Naive B cell (primary cell): ENCODE measurements around the gene SMAD7. TPM values are rescaled to one million over a fixed set of nuclear protein-coding genes. Genes with fewer than 3 reads are reported as not detected.

ENCODE experiments used
- ATAC-seq, 2 donors: fragments of 150-1000 bp; cut with Tn5 transposase; 2 replicates each; pipeline ENCODE4 v1.10.0; 2021; ENCODE audit warnings: low read depth in 2 of 2, mild to moderate bottlenecking in 2 of 2, moderate library complexity in 2 of 2
- DNase-seq: peaks from one replicate; pipeline ENCODE4 v3.0.0; 2022
- H3K27ac Mint-ChIP-seq, 6 donors: one replicate each; pipeline ENCODE4 v1.8.0; 2020 to 2022; ENCODE audit warnings: mild to moderate bottlenecking in 6 of 6, mixed read lengths in 6 of 6, moderate library complexity in 5 of 6, inconsistent platforms in 2 of 6
- H3K27me3 Mint-ChIP-seq, 3 donors: one replicate each; pipeline ENCODE4 v1.8.0; 2021 to 2022; ENCODE audit warnings: mixed read lengths in 3 of 3, mild to moderate bottlenecking in 1 of 3
- H3K36me3 Mint-ChIP-seq, 2 donors: one replicate each; pipeline ENCODE4 v1.8.0; 2020 to 2022; ENCODE audit warnings: mixed read lengths in 2 of 2, inconsistent platforms in 1 of 2, mild to moderate bottlenecking in 1 of 2
- H3K4me1 Mint-ChIP-seq, 3 donors: one replicate each; pipeline ENCODE4 v1.8.0; 2020 to 2022; ENCODE audit warnings: mixed read lengths in 3 of 3, inconsistent platforms in 1 of 3, mild to moderate bottlenecking in 1 of 3, moderate library complexity in 1 of 3
- H3K4me3 Mint-ChIP-seq, 8 donors: one replicate each; pipeline ENCODE4 v1.8.0; 2020 to 2022; ENCODE audit warnings: mild to moderate bottlenecking in 8 of 8, mixed read lengths in 8 of 8, moderate library complexity in 8 of 8, inconsistent platforms in 2 of 8
- H3K9me3 Mint-ChIP-seq, 7 donors: one replicate each; pipeline ENCODE4 v1.8.0; 2020 to 2022; ENCODE audit warnings: mixed read lengths in 7 of 7, mild to moderate bottlenecking in 5 of 7, inconsistent platforms in 2 of 7, moderate library complexity in 1 of 7
- polyA plus RNA-seq, 6 donors: library from polyadenylated mRNA; unstranded; fragments of 300-500 nt; fragmentation: Illumina TruSeq; gene quantifications; one replicate each; pipeline ENCODE4 v1.2.3, GENCODE V29; 2021; ENCODE audit warnings: low read depth in 6 of 6

The SMAD7 gene
- polyA plus RNA-seq, 6 donors from 2014 or later, result 0.47 to 3.7 (median 1.6) TPM

DNA sequence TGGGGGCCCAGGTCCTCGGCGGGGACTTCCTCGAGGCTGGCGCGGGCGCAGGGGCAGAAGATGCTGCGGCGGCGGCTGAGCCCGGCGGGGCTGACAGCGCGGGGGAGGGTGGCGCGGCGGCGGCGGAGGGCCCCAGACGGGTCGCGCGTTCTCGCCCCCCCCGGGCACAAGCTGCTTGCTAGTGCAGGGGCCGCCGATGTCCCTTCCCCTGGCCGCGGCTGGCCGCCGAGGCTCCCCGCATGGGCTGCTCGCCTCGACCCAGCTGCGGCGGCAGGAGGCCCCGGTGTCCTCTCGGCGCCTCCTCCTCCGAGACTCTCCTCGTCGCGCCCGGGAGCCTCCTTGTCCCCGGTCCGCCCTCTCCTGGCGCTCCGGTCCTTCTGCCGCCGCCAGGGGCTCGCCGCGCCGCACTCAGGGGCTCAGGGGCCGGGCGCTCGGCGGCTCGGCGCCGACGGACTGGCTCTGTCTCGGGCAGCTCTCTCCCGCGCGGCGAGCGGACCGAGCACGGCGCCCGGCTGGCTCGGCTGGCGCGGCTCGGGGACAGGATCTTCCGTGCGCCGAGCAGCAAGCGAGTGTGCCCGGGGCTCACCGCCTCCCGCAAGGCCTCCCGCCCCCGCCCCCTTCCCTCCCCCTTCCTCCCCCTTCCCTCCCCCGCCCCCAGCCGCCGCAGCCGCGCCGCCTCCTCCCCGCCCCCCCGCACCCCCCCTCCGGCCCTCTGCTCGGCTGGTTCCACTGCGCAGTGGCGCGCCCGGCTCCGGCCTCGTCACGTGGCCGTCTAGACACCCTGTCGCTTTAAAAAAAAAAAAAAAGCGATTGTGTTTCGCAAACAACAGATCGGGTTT lies 902 bp upstream of the SMAD7 start:
- peak overlapping the region; percentile 97 to 100 (median 100) for H3K27ac Mint-ChIP-seq
- peaks cover 29 to 44% (median 32%) of the 10 kb centered on the region in 3 donors for H3K4me1 Mint-ChIP-seq
- H3K36me3 Mint-ChIP-seq, result no peaks in the 10 kb centered on the region
- peak; percentile 44 to 48 for ATAC-seq
- no peaks in the 10 kb centered on the region for H3K9me3 Mint-ChIP-seq
- no peaks in the 10 kb centered on the region for H3K27me3 Mint-ChIP-seq
- H3K4me3 Mint-ChIP-seq, result peak overlapping the region; percentile 95 to 98 (median 96)
- peak; percentile 73 for DNase-seq

DNA sequence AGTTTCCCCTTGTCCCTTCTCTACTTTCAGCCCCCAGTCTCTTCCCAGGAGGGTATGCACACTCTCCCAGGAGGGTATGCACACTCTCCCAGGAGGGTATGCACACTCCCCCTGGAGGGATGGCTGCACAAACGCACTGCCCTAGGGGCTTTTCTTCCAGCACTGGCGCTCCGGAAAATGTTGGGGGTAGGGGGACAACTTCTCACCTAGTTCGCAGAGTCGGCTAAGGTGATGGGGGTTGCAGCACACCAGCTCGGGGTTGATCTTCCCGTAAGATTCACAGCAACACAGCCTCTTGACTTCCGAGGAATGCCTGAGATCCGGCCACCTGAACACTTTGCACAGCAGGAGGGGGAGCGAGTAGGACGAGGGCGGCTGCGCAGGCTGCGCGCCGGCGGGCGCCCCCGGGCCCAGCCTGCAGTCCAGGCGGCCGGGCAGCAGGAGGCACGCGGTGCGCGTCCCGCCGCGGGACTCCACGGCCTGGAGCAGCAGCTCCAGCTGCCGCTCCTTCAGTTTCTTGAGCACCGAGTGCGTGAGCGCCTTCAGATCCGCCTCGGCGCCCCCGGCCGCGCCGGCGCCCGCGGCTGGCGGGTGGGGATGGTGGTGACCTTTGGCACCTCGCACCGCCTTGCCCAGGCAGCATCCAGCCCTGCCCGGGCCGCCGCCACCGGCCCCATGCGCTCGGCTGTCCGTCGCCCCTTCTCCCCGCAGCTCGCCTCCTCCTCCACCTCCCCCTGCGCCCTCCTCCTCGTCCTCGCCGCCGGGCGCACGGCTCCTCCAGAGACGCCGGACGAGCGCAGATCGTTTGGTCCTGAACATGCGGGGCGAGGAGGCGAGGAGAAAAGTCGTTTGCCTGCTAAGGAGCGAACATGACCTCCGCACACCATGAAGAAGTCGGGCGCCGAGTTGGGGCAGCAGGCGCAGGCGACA lies 894 bp downstream of the SMAD7 start:
- Mint-ChIP-seq H3K4me3 (peak overlapping the region; percentile 89 to 97 (median 94)), H3K36me3 (no peaks in the 10 kb centered on the region), H3K27ac (peak overlapping the region; percentile 88 to 100 (median 93)), H3K4me1 (peaks cover 32 to 48% (median 37%) of the 10 kb centered on the region in 3 donors), H3K9me3 (no peaks in the 10 kb centered on the region), H3K27me3 (no peaks in the 10 kb centered on the region)
- DNase-seq (peak; percentile 35), ATAC-seq (no peak)

DNA sequence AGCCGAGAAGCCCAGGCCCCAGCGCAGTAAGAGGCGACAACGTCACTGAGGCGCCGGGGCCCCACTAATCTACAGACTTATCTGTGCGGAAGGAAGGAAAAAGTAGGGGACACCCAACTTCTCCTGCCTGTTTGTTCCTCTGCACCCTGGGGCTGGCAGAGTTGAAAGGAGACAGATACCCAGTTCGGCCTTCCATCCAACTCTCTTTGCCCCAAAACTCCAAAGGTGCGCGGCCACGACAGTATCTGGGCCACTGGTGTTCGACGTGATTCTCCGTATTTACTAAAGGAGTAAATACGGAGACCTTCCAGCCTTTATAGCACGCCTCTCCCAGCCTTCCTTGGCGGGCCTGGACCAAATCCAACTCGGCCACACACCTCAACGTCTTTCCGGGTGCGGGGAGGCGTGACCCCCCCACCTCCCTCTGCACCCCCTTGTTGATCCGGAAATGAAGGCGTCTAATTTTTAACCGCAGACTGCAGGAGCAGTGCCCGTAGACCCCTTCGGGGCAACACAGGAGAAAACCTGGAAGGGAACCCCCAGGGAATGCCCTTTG lies 1.6 kb downstream of the SMAD7 start:
- DNase-seq (peak; percentile 50), ATAC-seq (peak; percentile 7 to 10)
- Mint-ChIP-seq H3K27ac (peak overlapping the region; percentile 82 to 100 (median 94)), H3K27me3 (no peaks in the 10 kb centered on the region), H3K9me3 (no peaks in the 10 kb centered on the region), H3K4me3 (peak overlapping the region; percentile 89 to 97 (median 94)), H3K4me1 (peaks cover 32 to 53% (median 37%) of the 10 kb centered on the region in 3 donors), H3K36me3 (no peaks in the 10 kb centered on the region)

DNA sequence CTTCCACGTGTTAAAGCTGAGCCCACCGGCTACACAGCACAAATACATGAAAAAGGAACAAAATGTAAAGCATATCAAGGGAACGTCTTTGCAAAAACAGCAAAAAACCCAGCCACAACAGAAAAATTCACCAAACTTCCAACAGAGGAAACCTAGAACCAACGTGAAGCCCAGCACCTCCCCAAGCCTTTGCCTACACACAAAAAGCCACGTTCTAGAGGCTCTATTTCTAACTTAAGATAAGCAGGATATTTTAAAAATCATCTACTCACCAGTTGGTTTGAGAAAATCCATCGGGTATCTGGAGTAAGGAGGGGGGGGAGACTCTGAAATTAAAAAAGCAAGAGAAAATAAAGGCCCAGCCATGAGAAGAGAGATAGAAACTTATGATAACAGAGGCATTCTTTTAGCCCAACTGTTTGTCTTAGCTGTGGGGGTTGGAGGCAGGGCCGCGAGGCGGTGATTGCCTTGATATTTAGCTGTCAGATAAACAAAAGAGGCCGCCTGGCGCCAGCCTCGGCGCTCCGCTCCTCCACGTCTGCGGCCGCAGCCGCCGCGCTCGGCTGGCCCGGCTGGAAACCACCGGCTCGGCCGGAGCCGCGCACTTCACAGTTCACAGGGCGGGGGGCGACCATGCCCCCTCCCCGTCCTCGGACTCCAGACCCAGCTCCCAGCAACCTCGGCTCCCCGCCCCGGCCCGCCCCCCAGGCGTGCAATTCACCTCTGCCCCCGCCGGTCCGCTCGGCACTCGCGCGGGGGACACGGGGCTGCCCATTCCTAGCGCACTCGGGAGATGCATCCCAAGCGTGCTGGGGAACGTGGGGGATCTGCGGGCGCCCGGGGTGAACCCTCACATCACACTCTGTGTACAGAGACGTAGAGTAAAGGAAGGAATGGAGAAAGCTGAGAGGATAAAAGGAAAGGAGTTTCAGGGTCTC lies 2.4 kb downstream of the SMAD7 start:
- Mint-ChIP-seq H3K27me3 (no peaks in the 10 kb centered on the region), H3K4me3 (peak overlapping the region; percentile 89 to 97 (median 94)), H3K4me1 (peaks cover 33 to 54% (median 37%) of the 10 kb centered on the region in 3 donors), H3K36me3 (no peaks in the 10 kb centered on the region), H3K27ac (peak overlapping the region; percentile 82 to 100 (median 94)), H3K9me3 (no peaks in the 10 kb centered on the region)
- peak; percentile 72 for DNase-seq
- peak; percentile 40 to 42 for ATAC-seq

DNA sequence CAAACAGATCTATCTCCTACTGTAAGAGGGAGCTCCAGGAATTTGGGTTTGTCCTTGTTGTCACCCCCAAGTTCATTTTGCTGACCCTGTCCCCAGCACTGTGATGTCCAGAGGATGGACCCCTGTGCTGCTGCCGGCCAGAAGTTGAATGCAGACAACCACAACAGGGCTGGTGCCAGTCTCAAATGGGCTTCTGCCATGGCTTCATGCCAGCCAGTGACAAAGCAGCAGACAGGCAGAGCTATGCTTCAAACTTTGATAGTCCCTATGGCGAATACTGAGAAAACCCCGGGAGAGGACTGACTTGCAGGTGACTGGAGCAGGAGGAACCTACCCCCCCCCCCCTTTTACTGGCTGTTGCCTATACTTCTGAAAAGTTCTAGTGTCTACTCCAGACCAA lies 3.2 kb downstream of the SMAD7 start:
- Mint-ChIP-seq H3K4me1 (peaks cover 33 to 52% (median 36%) of the 10 kb centered on the region in 3 donors), H3K9me3 (no peaks in the 10 kb centered on the region), H3K27ac (peak overlapping the region in 5 of 6 donors; percentile 53 to 100 (median 82)), H3K27me3 (no peaks in the 10 kb centered on the region), H3K36me3 (no peaks in the 10 kb centered on the region), H3K4me3 (peak overlapping the region; percentile 83 to 97 (median 93))
- DNase-seq (no peak), ATAC-seq (no peak)

DNA sequence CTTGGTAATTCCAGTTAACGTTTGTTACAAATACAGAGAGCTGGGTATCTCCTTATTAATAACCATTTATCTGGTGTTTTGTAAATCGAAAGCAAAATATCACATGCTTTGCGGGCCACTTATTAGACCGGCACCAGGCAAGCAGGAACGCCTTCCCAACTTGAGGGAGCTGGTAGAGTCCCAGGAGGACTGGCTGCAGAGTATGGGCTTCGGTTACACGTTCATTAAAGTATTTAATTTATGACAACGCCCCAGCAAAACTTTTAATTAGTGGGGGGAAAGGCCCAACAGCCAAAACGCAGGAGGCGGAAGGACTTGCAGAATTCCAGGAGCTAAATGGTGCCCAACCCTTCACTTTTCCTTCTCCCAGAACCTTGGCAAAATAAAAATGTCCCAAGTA lies 3.7 kb downstream of the SMAD7 start:
- Mint-ChIP-seq H3K27ac (peak overlapping the region in 4 of 6 donors; percentile 56 to 100 (median 80)), H3K36me3 (no peaks in the 10 kb centered on the region), H3K4me1 (peaks cover 31 to 57% (median 33%) of the 10 kb centered on the region in 3 donors), H3K27me3 (no peaks in the 10 kb centered on the region), H3K4me3 (peak overlapping the region in 6 of 8 donors; percentile 37 to 97 (median 68)), H3K9me3 (no peaks in the 10 kb centered on the region)
- ATAC-seq (no peak), DNase-seq (no peak)

DNA sequence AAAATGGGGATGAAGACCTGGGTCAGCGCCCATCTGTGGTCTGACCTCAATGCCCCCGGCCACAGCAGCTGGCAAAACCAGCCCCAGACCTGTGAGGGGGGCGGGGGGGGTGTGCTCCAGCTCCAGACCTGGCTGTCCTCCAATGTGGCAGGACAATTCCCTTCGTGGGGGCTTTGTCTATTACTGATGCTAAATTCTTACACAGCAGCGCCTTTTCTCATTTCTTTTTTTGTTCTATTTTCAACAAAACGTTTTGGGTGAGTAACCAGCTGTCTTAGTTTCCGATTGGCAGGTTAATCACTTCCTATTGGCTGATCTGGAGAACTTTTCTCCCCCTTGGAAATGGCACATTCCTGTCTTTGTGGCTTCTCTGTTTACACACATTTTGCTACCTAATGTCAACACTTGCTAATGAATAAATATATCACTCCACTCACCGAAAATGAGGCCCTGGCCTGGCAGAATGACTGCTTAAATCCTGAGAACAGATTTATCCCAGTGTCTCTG lies 4.4 kb downstream of the SMAD7 start:
- DNase-seq (no peak), ATAC-seq (no peak)
- H3K4me1 Mint-ChIP-seq, result peaks cover 30 to 62% (median 34%) of the 10 kb centered on the region in 3 donors
- no peaks in the 10 kb centered on the region for H3K27me3 Mint-ChIP-seq
- peak overlapping the region in 2 of 8 donors; percentile 51 to 95 for H3K4me3 Mint-ChIP-seq
- no peaks in the 10 kb centered on the region for H3K36me3 Mint-ChIP-seq
- peak overlapping the region in 3 of 6 donors; percentile 11 to 100 (median 37) for H3K27ac Mint-ChIP-seq
- no peaks in the 10 kb centered on the region for H3K9me3 Mint-ChIP-seq

DNA sequence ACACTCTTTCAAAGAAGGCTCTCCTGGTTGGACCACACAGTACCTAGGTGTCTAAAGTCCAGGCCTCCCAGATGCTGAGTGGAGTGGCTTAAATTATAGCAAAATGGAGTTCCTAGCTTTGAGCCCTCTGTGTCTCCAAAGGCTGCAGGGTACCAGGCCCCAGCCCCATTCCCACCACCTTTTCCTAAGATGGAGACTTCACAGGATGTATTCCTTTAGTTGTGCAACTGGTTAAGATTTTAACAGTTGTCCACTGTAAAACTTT lies 4.9 kb downstream of the SMAD7 start:
- peak overlapping the region in 4 of 6 donors; percentile 11 to 53 (median 26) for H3K27ac Mint-ChIP-seq
- no peaks in the 10 kb centered on the region for H3K9me3 Mint-ChIP-seq
- ATAC-seq (no peak), DNase-seq (no peak)
- H3K36me3 Mint-ChIP-seq, result no peaks in the 10 kb centered on the region
- no peaks in the 10 kb centered on the region for H3K27me3 Mint-ChIP-seq
- peak overlapping the region in 1 of 8 donors; percentile 95 for H3K4me3 Mint-ChIP-seq
- H3K4me1 Mint-ChIP-seq, result peaks cover 35 to 65% (median 39%) of the 10 kb centered on the region in 3 donors

DNA sequence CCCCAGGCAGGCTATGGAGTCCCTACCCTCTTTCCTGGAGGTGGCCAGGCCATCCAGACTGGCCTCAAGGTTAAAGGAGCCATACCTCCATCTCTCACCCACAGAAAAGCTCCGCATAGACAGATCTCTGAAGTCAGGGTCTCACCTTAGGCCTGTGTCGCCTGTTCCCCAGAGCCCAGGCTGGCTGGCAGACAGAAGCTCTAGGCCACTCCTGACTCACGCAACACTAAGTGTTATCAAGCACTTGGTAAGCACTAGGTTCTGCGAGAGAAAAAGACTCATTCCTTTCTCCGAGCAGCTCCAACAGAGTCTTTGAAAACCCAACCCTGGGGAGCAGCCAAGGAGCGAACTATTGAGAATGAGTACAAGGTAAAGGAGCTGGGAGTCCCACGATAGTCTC lies 6.1 kb downstream of the SMAD7 start:
- Mint-ChIP-seq H3K27ac (peak overlapping the region in 2 of 6 donors; percentile 53 to 70), H3K4me3 (no peak overlapping the region), H3K27me3 (no peaks in the 10 kb centered on the region), H3K4me1 (peaks cover 42 to 77% (median 46%) of the 10 kb centered on the region in 3 donors), H3K36me3 (no peaks in the 10 kb centered on the region), H3K9me3 (no peaks in the 10 kb centered on the region)
- DNase-seq (no peak), ATAC-seq (no peak)

DNA sequence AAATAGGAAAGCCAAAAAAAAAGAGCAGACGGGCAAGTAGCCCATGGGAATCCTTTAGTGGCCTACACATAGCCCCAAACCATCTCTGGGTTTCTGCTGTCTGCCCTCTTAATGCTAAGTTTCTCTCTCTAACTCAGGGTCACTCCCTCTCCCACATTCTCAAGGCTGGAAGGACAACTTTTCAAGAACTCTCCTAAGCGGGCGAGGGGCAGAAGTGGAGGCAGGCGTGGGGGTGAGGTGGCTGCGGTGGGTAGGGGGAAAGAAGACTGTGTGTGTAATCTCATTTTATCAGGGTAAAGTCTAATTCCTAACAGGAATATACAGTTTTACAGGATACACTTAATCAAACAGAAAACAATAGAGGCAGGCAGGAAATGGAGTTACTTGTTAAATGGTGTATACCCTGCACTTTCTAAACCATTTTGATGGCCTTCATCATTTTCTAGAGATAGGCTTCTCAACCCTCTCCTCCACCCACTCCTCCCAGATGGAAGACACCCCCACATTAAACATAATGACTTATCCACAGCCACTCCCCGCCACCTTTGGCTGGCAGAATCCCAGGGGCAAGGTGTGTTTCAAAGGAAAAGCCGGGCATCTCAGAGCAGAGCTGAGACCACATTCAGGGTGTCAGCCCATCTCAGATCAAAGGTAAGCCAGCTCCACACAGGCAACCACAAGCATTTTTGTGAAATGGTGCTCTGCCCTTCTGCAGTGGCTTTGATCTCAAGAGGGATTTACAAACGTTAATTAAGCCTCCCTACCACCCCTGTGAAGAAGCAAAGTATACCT lies 6.8 kb downstream of the SMAD7 start:
- H3K4me3 Mint-ChIP-seq, result peak overlapping the region in 2 of 8 donors; percentile 12 to 28
- H3K36me3 Mint-ChIP-seq, result no peaks in the 10 kb centered on the region
- no peaks in the 10 kb centered on the region for H3K27me3 Mint-ChIP-seq
- peaks cover 40 to 73% (median 43%) of the 10 kb centered on the region in 3 donors for H3K4me1 Mint-ChIP-seq
- no peak for ATAC-seq
- DNase-seq, result no peak
- H3K27ac Mint-ChIP-seq, result peak overlapping the region in 5 of 6 donors; percentile 16 to 97 (median 62)
- no peaks in the 10 kb centered on the region for H3K9me3 Mint-ChIP-seq

DNA sequence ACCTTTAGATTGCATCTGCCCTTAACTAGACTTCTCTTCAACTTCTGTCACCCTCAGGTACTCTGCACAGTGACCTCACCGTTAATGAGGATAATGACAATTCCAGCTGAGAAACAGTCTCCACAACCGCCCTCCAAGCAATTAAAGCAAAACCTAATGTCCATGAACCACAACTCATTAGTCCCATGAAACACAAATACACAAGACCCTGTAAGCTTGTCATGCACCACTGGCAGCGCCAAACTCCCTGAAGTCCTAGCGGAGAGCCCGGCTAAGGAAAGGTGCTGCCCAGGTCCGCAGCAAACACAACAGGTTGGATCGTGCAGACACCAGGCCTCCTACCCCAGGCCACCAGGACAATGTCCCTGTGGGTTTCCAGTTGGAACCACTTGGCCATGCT lies 7.4 kb downstream of the SMAD7 start:
- no peaks in the 10 kb centered on the region for H3K36me3 Mint-ChIP-seq
- peaks cover 39 to 73% (median 43%) of the 10 kb centered on the region in 3 donors for H3K4me1 Mint-ChIP-seq
- H3K9me3 Mint-ChIP-seq, result no peaks in the 10 kb centered on the region
- DNase-seq (no peak), ATAC-seq (no peak)
- H3K27ac Mint-ChIP-seq, result peak overlapping the region in 4 of 6 donors; percentile 29 to 97 (median 80)
- H3K27me3 Mint-ChIP-seq, result no peaks in the 10 kb centered on the region
- H3K4me3 Mint-ChIP-seq, result peak overlapping the region in 2 of 8 donors; percentile 12 to 28
